ENCODE results near the gene TRIM43.
"Not testable (repeated sequence)": the region's sequence is repeated elsewhere in the genome, so short reads cannot be mapped to it uniquely, and the experiment has no call there.

TRIM43 gene

DNA sequence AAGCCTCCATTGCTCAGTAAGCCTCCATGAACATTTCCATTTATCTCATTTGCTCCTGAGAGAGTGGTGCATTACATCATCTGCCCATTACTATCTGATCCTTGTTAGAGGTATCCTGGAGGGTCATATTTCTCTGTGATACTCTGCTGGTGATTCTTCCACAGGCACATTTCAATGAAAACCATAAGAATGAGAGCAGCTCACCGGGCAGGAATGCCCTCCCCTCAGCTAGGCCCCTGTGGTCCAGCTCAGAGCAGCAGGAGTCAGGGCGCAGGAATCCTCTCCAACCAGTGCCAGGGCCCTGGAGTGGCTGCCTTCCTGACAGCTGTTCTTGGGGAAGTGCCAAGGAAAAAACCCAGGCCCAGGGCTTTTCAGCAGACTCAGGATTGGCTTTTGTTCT, 50.0 kb downstream of the TRIM43 start:
- not testable (repeated sequence) for DNase-seq

DNA sequence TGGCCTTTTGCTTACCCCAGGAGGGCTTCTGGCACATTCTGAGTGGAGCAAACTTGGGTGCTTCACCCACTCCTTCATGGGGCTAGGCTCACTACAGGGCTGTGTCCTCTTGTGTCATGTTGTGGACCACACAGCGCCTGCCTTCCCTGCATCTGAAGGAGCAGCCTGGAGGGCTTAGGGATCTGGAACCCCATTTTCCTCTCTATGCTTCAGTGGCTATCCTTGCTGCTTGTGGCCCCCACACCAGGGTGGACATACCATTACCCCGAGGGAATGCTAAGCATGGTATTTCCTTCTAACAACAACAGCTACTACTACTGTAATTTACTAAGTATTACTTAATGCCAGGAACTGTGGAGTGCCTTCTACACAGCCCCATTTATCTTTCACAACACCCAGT, 50.6 kb downstream of the TRIM43 start:
- not testable (repeated sequence) for DNase-seq

DNA sequence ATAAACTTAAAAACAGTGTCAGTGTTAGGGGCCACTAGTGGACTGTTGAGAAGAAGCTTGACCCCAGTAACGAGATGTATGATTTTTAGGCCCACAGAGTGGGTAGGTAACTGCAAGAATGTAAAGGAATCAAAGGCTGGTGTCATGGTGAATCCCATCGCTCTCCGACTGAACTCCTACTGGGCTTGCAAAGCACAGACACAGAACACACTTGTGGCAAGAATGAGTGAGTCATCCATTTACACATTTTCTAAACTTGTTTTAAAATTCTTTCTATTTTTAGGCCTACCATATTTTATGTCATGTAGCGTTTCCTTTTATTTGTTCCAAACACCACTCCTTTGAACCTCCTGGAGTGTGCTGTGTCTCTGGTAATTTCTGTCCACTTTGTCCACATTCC, 51.1 kb downstream of the TRIM43 start:
- DNase-seq: not testable (repeated sequence)

DNA sequence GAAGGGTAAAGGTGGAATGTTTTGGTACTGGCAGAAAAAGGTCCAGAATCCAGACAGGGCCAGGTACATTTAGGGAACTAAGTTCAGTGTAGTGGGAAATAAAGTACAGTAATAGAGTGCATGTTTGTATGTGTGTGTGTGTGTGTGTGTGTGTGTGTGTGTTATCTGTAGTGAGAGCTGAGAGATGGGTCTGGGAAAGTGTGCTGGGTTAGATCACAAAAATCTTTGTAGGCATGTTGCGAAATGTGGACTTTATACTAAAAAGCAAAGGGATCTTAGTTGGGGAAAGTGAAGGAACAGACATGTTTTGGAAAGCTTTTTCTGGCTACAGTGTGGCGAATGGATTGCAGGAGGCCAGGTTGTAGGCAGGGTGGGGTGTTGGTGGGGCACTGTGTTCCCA, 53.5 kb downstream of the TRIM43 start:
- not testable (repeated sequence) for DNase-seq

DNA sequence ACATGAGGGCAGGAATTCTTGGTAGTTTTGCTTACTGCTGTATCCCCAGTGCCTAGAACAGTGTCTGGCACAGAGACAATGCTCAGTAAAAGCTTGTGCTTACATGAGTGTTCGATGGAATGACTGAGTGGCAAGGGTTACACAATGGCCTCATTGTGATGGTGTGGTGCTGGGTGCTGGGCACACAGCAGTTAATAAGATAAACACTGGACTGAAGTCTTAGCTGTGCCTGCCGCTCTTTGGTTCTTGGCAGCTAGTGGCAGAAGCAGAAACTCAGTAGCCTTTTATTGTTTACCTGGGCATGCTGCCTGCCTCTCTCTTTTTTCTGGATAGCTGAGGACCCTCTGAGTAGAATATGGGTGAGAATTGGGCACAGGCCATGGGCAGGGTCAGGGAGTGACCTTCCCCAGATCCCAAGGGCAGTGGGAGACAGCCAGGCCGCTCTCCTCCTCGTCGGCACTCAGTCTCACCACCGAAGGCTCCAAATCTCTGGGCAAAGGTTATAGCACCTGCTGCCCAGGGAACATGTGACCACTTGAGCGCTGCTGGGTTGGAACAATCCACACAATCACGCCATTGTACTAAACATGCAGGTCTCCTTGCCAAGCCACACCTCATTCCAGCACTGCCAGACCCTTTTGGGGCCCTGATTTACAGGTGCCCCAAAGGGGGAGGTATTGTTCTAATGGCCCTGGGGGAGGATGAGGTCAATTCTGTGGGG, 54.6 kb downstream of the TRIM43 start:
- not testable (repeated sequence) for DNase-seq

DNA sequence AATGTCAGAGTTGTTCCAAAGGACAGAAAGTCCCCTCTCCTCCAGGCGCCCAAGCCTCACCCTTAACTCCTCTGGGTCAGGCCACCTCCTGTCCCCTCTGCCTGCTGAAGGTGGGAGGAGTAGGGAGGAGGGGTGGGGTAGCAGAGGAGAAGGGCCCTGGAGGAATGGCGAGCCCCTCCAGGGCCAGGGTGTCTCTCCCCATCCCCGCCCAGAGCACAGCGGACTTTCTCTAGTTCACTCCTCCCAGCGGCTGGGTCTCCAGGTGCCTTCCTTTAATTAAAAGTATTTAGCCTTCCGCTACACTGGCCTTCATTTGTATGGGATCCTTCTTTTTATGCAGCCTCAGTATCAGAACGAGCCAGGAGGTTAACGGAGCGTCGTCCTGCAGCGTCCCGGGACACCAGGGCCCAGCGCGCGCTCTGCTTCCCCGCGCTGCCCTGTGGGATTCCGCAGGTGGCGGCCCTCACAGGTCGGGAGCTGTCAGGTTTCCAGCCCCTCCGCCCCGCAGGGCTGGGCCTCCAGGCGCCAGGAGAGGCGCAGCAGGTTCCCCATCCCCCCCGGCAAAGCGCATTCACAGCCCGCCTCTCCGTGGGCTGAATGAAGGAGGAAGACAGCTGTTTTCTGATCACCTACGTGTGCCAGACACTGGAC, 57.2 kb downstream of the TRIM43 start:
- not testable (repeated sequence) for DNase-seq
